Ovary (tissue), 3 donors: ENCODE results near the gene RRP1B.

ENCODE experiments used
- EP300 ChIP-seq: sonication (generic); formaldehyde crosslinking; IDR thresholded peaks from one replicate; pipeline ENCODE4 v1.6.1; 2017; ENCODE audit warnings: antibody characterized with exemption
- TF ChIP-seq, protein P1 (sequence below), 3 donors: fragments of 450-650 bp in 2 of 3; fragments of 200-600 bp in 1 of 3; IDR thresholded peaks; one replicate each; pipeline versions ENCODE4 v1.5.1 to v1.8.0; 2016 to 2022; ENCODE audit warnings: antibody characterized with exemption in 3 of 3, mild to moderate bottlenecking in 1 of 3
- donor health status: DM: no; HTN: no; CAD: no.

DNA sequence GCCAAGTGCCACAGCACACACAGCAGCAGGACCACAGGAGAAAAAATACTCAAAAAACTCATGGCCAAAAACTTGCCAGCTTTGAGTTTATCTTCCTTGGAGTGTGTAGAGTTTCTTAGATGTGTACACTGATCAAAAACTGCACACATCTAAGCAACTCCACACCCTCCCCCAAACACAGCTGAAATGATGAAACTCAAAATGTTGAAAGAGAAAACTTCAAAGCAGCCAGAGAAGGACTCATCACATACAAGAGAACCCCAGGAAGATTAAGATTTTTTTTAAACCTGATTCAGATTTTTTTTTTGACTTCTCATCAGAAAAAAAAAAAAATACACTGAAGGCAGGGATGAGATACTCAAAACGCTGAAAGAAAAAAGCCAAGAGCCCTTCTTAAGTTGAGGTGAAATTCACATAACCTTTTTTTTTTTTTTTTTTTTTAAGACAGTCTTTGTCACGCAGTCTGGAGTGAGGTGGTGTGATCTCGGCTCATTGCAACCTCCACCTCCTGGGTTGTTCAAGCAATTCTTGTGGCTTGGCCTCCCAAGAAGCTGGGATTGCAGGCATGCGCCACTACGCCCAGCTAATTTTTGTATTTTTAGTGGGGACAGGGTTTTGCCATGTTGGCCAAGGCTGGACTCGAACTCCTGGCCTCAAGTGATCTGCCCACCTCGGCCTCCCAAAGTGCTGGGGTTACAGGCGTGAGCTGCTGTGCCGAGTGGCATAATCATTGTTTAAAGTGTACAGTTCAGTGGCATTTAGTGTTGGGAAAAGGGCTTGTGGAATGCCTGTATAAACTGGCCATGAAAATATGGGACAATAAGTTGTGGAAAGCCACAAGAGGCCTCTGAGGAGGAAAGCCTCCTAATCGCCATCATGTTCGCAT, 38.6 kb downstream of the RRP1B start:
- TF ChIP-seq, protein P1, sequence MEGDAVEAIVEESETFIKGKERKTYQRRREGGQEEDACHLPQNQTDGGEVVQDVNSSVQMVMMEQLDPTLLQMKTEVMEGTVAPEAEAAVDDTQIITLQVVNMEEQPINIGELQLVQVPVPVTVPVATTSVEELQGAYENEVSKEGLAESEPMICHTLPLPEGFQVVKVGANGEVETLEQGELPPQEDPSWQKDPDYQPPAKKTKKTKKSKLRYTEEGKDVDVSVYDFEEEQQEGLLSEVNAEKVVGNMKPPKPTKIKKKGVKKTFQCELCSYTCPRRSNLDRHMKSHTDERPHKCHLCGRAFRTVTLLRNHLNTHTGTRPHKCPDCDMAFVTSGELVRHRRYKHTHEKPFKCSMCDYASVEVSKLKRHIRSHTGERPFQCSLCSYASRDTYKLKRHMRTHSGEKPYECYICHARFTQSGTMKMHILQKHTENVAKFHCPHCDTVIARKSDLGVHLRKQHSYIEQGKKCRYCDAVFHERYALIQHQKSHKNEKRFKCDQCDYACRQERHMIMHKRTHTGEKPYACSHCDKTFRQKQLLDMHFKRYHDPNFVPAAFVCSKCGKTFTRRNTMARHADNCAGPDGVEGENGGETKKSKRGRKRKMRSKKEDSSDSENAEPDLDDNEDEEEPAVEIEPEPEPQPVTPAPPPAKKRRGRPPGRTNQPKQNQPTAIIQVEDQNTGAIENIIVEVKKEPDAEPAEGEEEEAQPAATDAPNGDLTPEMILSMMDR (IDR thresholded peaks at IDR 0.05), result no peak
- TF ChIP-seq EP300, result no peak
